H1 (cell line): ENCODE results near the gene COBLL1. TPM values are rescaled to one million over a fixed set of nuclear protein-coding genes. Genes with fewer than 3 reads are reported as not detected.

Experiments used
- NANOG ChIP-seq: IDR thresholded peaks from 2 replicates; pipeline ENCODE4 v1.6.1; 2011; ENCODE audit warnings: low read length, low read depth, mild to moderate bottlenecking, inconsistent platforms; ENCODE audit not compliant: insufficient read depth, poor library complexity, severe bottlenecking
- SRF ChIP-seq: IDR thresholded peaks from 2 replicates; pipeline ENCODE4 v1.6.1; 2011; ENCODE audit warnings: mild to moderate bottlenecking, low read depth, low read length, moderate library complexity
- polyA plus RNA-seq, 7 experiments: library from polyadenylated mRNA; depleted of rRNA in 3 of 7; stranded (reverse) in 5 of 7; unstranded in 2 of 7; fragments of >200 nt in 5 of 7; fragments of 200-250 nt in 2 of 7; gene quantifications; 1 replicate in 5 of 7; 2 replicates in 1 of 7; 4 replicates in 1 of 7; pipeline versions ENCODE4 v1.2.1 to v1.2.3, GENCODE V29; 2011 to 2013; ENCODE audit warnings: missing spikeins in 2 of 7, mixed read lengths in 2 of 7
- total RNA-seq: library from RNA; stranded (reverse); fragmentation: NEBNext Ultra II Directional; extraction: Animal tissue kit (Norgen Biotek cat#: 25700); gene quantifications from 2 replicates; pipeline ENCODE4 v1.2.1, GENCODE V29; 2021

The COBLL1 gene
- total and polyA plus RNA-seq, 2 of the 8 experiments (the other 6 are each of a cell fraction or from before 2014, with no cell fraction given) = 2.2 to 6.2 TPM

GRCh38 chr2:164877169-164877568, 35.5 kb upstream of the COBLL1 start (continued):
- TF ChIP-seq SRF (no peak), NANOG (no peak)
- TF ChIP-seq, all 59 proteins: peak for 0
